Measurements from ENCODE around the gene LHB. TPM values are rescaled to one million over a fixed set of nuclear protein-coding genes. Genes with fewer than 3 reads are reported as not detected.

LHB gene
- total RNA-seq, 1 donor from 2014 or later: not detected

DNA sequence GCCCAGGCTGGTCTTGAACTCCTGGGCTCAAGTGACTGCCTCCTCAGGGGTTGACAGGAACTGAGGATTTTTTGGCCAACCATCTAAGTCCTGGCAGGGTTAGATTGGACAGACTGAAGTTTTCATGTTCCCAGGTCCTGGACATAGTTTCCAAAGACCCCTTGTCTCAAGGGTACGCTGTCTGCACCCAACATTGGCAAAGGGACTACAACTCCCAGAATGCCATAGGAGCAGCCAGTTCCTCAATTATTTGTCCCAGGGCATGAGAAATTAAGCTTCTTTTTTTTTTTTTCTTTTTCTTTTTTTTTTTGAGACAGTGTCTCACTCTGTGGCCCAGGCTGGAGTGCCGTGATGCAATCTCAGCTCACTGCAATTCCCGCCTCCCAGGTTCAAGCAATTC is 30.7 kb downstream of the LHB start:
- Histone ChIP-seq H3K36me3 (ENCODE audit: control insufficient read depth, insufficient read depth, low read length) (peaks cover 39% of the 10 kb centered on the region), H3K27me3 (ENCODE audit: control insufficient read depth, insufficient read depth, low read length) (no peaks in the 10 kb centered on the region), H3K4me3 (ENCODE audit: low read depth, low read length) (no peak overlapping the region)
- TF ChIP-seq, protein P1, sequence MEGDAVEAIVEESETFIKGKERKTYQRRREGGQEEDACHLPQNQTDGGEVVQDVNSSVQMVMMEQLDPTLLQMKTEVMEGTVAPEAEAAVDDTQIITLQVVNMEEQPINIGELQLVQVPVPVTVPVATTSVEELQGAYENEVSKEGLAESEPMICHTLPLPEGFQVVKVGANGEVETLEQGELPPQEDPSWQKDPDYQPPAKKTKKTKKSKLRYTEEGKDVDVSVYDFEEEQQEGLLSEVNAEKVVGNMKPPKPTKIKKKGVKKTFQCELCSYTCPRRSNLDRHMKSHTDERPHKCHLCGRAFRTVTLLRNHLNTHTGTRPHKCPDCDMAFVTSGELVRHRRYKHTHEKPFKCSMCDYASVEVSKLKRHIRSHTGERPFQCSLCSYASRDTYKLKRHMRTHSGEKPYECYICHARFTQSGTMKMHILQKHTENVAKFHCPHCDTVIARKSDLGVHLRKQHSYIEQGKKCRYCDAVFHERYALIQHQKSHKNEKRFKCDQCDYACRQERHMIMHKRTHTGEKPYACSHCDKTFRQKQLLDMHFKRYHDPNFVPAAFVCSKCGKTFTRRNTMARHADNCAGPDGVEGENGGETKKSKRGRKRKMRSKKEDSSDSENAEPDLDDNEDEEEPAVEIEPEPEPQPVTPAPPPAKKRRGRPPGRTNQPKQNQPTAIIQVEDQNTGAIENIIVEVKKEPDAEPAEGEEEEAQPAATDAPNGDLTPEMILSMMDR (IDR thresholded peaks at IDR 0.05; ENCODE audit: insufficient read depth, low read length, severe bottlenecking): no peak
- no peak for DNase-seq (ENCODE audit: low read depth)
- FAIRE-seq: no peak

DNA sequence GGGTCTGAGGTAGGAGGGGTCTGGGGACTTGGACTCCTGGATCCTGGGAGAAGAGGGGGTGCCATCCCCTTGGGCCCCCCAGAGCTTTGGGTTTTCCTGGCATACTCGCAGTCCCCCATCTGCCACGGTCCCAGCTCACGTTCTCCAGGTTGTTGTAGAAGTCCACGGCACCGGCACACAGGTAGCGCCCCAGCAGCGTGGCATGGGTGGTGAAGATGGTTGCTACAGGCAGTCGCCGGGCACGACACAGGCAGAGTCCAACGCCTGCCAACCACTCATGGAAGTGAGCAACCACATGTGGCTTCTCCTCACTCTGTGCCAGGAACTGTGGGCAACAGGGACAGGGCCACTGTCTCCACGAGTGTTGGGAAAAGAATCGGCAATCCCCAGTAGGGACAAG is 31.2 kb downstream of the LHB start:
- no peaks in the 10 kb centered on the region for H3K27me3 ChIP-seq (ENCODE audit: control insufficient read depth, insufficient read depth, low read length)
- peak; percentile 18 for FAIRE-seq
- peaks cover 37% of the 10 kb centered on the region for H3K36me3 ChIP-seq (ENCODE audit: control insufficient read depth, insufficient read depth, low read length)
- no peak for DNase-seq (ENCODE audit: low read depth)
- no peak overlapping the region for H3K4me3 ChIP-seq (ENCODE audit: low read depth, low read length)
- TF ChIP-seq, protein P1 (IDR thresholded peaks at IDR 0.05; ENCODE audit: insufficient read depth, low read length, severe bottlenecking): no peak

DNA sequence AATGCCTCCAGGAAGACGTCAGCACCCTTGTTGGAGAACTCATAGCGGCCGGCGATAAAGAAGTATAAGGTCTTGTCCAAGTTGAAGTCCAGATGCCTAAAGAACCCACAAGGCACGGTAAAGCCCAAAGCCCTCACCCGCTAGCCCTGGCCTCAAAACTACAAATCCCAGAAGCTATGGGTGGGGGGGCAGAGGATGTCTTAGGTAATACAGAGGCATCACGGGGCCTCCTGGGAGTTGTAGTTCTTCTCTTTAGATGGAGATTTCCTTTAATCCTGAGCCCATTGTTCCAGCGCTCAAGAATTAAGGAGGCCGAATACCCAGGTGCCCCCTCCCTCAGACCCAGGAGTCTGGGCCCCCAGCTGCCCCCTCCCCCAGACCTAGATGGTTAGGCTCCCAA is 34.6 kb downstream of the LHB start:
- FAIRE-seq: no peak
- H3K27me3 ChIP-seq (ENCODE audit: control insufficient read depth, insufficient read depth, low read length): no peaks in the 10 kb centered on the region
- H3K36me3 ChIP-seq (ENCODE audit: control insufficient read depth, insufficient read depth, low read length): peaks cover 27% of the 10 kb centered on the region
- no peak overlapping the region for H3K4me3 ChIP-seq (ENCODE audit: low read depth, low read length)
- no peak for DNase-seq (ENCODE audit: low read depth)
- TF ChIP-seq, protein P1 (IDR thresholded peaks at IDR 0.05; ENCODE audit: insufficient read depth, low read length, severe bottlenecking): no peak

- Histone ChIP-seq H3K4me3 (ENCODE audit: low read depth, low read length) (no peak overlapping the region), H3K36me3 (ENCODE audit: control insufficient read depth, insufficient read depth, low read length) (peaks cover 18% of the 10 kb centered on the region), H3K27me3 (ENCODE audit: control insufficient read depth, insufficient read depth, low read length) (no peaks in the 10 kb centered on the region)
- FAIRE-seq: no peak
- TF ChIP-seq, protein P1 (IDR thresholded peaks at IDR 0.05; ENCODE audit: insufficient read depth, low read length, severe bottlenecking): no peak
- no peak for DNase-seq (ENCODE audit: low read depth)
These were observed 39.8 kb downstream of the LHB start for GRCh38 chr19:48977061-48977460.

- no peak overlapping the region for H3K4me3 ChIP-seq (ENCODE audit: low read depth, low read length)
- TF ChIP-seq, protein P1 (IDR thresholded peaks at IDR 0.05; ENCODE audit: insufficient read depth, low read length, severe bottlenecking): no peak
- peaks cover 12% of the 10 kb centered on the region for H3K36me3 ChIP-seq (ENCODE audit: control insufficient read depth, insufficient read depth, low read length)
- FAIRE-seq: no peak
- H3K27me3 ChIP-seq (ENCODE audit: control insufficient read depth, insufficient read depth, low read length): no peaks in the 10 kb centered on the region
- no peak for DNase-seq (ENCODE audit: low read depth)
These were observed 40.7 kb downstream of the LHB start for GRCh38 chr19:48975947-48976847.

Data from bronchial epithelial cell (primary cell).